NCI-H1930 (cell line): Measurements from ENCODE around the gene XKR7.
A peak's percentile ranks its signal among the peaks of the same experiment; 100 is the strongest.

Experiments
- DNase-seq, 2 experiments: peaks; one replicate each; lab custom pipeline; 2025; lab: John Stamatoyannopoulos, UW

XKR7 gene

DNA sequence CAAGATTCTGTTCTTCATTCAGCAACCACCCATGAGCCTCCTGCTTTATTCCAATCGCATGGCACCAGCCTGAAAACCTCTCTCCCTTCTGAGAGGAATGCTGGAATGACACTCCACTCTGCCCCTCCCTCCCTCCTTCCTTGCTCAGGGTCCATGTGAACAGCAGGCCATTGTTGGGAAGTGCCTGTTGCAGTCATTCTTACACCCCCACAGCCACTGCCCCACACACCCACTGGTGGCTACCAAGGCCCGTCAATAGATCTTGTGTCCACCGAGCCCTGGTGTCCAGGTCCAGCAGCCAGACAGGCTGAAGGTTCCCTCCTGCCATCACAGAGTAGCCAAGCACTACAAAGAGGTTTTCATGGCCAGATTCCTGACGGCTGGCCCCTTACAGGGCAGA, 22.6 kb upstream of the XKR7 start:
- no peak for DNase-seq

DNA sequence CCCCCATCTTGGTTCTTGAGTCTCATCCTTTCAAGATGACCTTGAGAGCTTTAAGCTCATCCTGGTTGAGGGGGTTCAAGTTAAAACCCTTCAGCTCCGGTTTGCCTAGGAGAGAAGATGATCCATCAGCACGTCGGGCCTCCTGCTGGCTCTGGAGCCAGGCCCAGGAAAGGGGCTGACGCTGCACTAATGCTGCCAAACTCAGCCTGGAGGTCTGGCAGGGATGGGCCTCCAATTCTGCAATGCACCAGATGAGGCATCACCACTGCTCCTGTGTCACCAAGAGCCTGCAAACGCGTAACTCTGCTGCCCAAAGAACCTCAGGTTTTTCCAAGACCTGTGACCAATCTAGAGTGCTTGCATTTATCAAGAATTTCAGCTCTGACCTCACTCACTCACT, 22.2 kb upstream of the XKR7 start:
- DNase-seq, result no peak

DNA sequence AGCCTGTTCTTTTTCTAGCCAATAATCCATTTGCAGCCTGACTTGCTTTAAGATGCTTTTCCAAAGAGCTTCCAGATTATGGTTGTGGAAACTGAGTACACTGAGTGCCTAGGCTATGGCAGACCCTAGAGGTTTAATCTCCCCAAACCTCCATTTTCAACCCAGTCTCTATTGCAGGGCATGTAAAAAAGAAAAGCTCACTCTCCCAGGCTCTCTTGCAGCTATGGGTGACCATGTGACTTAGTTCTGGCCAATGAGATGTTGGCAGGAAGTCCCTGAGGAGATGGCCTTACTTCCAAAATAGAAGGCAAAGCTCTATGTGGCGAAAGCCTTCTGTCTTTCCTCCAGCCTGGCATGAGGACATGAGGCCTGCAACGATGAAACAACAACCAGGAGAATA, 19.9 kb upstream of the XKR7 start:
- no peak for DNase-seq

DNA sequence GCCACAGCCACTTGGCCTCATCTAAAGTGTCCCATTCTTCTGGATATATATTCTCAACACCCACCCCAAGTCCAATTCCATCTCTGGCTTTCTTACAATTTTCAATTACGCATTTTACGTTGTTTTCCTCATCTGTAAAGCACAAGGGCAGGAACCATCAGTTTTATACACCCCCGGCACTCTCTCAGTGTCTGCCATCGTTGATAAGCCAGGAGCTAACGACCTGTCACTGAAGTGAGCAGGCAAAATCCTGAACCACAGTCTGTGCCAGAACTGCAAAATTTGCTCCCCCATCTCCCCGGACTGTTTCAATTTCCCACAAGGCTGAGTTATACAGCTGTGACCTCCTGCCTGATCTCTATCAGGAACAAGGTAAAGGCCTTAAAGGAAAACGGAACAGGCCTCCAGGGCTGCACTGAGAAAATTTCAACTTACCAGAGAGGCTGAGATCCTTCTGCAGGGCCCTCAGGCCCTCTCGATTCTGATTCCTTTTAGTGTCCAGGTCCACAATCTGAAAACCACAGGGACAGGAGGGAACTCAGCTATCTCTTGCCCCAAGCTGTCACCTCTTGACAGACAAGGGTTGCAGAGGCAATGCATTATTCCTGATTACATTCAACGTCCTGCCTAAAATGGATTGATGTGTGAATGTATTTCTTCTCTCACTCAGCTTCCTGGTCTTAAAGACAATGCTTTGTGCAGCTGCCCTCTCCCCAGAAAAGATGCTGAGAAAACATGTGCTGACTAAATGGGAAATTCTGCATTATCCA, 17.9 kb upstream of the XKR7 start:
- DNase-seq, result no peak

DNA sequence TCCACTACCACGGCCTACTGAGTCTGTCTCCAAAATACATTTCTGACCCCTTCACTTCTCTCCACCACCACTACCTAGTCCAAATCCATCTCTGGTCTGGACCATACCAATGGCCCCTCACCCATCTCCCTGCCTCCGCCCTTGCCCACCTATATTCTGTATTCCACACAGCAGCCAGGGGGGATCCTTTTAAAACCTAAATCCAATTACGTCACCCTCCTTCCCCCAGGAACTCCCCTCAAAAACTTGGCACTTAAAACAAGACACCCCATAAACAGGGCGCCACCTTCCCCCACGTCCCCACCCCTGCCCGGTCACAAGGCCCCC, 16.8 kb upstream of the XKR7 start:
- no peak for DNase-seq

DNA sequence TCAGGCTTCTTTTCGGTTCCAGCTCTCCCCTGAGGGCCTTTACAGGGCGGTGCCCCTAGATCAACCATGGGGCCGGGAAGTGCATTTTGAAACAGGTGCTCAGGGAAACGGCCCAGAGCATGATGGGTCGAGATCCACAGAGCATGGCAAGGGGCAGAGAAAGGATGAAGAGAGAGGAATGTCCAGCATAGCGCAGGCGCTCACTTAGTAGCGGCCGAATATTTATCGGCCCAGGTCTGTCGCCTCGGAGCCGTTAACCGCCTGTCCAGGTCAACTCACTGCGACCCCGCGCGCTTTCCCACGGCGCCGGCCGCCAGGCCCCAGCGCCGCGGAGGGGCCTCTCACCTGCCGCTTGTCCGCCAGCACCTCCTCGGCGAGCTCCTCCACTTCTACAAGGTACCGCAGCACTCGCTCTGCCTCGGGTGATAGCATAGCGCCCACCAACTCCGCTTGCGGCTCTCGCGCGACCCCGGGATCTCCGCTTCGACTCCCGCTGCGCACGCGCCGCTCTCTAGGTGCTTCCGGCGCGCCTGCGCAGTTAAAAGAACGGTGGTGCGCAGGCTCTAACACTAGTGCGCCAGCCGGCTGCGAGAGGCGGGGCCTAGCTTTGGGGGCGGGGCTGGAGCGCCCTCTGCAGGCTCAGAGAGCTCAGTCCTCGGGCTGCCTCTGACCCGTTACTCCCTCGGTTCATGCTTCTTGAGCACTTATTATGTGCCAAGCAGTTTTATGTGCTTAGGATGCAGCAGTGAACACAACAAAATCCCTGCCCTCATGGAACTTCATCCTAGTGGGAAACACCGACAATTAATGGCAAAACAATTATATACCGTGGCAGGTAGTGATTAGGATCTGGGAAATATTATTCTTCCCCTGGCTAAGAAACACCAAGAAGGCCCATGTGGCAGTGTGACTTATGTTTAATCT, 16.2 kb upstream of the XKR7 start, which contains the start of gene PDRG1:
PDRG1 (minus strand) TSS at position 517 of the 924 bp plus-strand sequence; CDS start at position 432, 85 bp downstream.
- peak; percentile 97 to 99 for DNase-seq

DNA sequence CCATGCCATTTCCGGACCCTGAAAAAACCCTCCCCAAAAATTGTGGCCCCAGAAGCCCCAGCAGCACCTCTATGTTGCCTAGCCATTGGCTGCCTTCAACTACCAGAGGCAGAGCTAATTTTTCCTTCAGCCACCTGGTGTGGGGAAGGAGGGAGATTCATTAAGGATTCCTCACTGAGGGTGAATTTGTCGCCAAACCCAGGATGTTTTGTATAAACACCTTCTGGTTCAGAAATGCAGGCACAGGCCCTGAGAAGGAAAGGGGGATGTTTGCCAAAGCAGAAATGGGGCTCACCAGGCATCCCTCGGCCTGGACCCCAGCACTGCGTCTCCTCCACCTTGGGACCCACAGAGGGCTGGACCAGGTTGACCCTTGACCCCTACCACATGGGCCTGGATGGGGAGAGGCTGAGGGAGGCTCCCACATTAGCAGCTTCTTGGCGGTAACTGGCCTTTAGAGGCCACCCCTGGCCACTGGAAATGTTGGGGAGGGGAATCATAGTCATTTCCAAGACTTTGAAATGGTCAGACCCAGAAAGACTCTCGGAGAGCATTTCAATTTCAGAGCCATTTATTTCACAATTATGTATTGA, 14.3 kb upstream of the XKR7 start:
- DNase-seq, result no peak

DNA sequence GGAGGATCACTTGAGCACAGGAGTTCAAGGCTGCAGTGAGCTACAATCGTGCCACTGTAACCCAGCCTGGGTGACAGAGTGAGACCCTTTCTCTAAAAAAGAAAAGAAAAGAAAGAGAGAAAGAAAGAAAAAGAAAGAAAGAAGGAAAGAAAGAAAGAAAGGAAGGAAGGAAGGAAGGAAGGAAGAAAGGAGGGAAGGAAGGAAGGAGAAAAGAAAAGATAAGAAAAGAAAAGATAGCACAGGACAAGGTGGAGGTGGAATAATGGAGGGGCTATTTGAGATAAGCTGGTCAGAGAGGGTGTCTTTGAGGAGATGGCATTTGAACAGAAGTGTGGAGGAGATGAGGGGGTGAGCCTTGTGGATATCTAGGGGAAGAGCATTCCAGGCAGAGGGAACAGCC, 13.5 kb upstream of the XKR7 start:
- no peak for DNase-seq

DNA sequence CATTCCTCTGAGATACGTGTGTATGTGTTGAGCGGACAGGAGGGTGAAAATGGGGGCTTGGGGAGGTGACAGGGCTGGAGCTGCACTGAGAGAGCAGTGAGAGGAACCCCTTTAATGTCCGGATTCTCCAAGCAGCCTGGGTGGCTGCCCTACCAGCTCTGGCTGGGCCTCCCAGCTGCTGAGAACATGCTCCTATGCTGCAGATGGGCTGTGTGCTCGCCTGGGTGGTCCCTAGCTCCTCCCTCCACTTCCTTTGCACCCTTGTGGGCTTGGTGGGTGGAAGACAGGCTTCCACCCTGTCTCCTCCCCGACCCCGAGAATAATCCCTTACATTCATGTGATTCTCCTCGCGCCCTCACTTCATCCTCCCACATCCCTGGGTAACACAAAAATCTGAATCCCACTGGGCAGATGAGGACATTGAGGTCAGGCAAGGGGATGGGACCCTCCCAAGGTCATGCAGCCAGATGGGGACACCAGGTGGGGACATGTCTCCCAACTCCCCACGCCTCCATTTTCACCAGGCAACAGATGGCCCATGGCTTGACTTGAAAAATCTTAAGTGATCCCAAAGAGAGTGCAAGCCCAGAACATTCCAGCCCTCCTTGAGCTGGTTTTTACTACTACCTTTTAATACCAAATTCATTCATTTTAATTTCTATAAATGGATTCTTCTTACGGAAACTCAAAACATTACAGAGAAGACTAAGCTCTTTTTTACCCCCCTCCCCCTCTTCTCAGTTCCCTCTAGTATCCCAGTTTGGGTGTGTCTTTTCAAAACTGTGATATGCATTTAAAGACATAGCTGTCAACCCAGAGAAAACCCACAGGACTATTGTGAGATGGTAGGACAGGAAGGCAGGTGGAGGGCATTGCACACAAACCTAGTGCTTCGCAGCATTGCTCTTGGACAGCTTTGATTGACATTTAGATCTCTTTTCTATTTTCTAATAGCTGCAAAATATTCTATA, 11.1 kb upstream of the XKR7 start:
- no peak for DNase-seq

DNA sequence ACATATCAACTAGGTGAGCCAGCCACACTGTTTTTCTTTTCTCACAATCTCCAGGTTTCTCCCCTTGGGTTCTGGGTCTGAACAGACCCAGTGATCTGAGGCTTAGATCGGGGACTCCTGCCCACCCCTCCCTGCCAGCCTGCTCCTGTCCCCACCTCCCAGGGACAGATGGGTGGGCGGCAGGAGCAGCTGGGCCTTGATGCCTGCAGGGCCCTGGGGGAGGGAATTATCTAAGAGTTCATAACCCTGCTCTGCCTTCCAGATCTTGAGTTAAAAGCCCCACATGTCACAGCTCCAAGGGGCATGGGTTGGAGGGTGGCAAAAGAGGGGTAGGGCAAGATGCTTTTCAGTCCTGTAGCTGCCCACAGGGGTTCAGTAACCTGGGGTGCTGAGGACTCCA, 5.2 kb upstream of the XKR7 start:
- DNase-seq, result no peak

DNA sequence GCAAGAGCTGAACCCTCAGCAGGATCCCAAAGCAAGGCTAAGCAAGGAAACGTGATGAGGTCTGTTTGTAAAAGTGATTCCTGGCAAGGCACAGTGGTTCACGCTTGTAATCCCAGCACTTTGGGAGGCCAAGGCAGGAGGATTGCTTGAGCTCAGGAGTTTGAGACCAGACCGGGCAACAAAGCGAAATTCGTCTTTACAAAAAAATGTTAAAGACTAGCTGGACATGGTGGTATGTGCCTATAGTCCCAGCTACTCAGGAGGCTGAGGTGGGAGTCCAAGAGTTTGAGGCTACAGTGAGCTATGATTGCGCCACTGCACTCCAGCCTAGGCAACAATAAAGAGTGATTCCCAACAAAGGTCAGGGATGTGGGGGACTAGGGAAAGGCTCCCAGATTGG, 4.1 kb upstream of the XKR7 start:
- no peak for DNase-seq

DNA sequence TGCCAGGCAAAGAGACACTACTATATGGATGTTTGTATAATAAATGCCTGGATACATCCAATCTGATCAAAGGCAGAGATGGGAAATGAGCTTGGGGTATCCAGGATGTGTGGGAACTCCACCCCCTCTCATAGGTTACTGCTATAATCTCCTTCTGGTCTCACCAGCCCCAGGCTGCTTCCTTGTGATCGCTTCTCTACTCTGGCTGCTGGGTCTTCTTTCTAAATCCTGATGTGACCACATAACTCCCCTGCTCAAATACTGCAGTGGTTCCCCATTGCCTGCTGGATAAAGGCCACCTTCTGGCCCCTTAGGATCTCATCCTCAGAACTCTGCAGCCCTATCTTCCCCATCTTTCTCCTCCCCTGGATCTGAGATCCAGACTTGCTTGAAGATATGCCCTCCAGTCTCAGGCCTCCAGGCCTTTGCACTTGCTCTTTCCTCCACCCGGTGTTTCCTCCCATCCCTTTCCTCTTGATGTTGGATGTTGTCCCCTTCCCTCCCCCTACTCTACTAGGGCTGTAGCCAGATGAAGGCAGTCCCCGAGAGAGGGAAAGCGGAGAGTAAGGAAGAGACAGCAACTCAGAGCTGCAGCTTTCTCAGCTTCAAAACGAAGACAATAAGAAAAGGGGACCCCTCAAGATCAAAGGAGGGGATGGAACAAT, 828 bp upstream of the XKR7 start:
- DNase-seq, result no peak

DNA sequence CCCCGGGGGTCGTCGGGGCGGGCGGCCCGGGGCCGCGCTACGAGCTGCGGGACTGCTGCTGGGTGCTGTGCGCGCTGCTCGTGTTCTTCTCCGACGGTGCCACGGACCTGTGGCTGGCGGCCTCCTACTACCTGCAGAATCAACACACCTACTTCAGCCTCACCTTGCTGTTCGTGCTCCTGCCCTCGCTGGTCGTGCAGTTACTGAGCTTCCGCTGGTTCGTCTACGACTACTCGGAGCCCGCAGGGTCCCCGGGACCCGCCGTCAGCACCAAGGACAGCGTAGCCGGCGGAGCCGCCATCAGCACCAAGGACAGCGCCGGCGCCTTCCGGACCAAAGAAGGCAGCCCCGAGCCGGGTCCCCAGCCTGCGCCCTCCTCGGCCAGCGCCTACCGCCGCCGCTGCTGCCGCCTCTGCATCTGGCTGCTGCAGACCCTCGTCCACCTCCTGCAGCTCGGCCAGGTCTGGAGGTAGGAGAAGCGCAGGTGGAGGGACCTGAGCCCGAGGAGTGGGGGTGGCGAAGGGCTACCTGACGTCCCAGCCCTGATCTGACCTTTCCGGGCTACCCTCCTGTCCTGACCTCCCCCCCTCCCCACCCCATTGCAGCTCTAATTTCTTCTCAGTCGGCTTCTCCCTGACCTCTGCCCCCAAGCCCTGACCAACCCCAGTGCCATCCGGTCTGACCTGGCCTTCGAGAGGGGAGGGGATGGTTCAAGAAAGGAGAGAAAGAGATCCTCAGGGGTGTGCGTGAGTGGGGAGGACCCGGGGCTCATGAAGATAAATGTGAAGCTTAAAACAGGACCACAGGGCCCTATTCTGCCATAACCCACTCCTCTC, 558 bp downstream of the XKR7 start:
- DNase-seq, result no peak

DNA sequence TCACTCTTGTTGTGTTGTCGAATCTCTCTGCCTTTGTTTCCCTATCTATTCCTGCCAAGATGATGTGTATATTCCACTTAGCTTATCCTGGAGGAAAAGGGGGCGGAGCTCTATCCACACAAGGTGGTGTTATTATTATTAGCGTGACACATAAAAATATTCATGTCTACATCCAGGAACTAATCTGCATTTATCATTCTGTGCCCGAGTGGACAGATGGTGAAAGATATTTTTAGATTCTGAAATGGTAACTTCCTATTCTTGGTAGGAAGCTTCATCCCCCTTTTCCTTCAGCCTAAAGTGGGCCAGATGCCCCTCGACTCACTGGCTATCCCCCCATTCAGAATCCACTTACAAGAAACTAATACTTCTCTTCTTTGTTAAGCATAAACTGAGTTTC, 2.0 kb downstream of the XKR7 start:
- no peak for DNase-seq

DNA sequence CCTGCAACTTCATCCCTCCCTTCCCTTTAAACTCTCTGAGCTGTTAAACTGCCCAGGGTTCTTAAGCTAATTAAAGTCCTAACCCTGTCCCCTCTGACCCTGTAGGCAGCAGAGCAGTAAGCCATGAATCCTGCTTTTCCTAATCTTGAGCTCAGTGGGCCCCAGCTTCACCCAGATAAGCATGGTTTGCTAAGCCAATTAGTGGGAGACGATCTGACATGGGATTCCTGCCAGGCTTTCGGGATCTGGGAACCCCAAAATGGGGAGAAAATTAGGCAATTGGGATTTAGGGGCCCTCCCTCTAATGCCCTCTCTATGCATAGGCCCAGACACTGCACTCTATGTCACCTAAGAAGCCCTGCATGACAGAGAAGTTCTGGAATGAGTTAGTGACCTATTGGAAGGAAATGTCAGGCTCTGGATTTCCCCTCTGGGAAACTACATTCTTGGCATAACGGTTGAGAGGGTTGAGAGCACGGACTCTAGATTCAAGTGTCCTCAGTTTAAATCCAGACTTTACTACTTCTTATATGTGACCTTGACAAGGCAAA, 4.6 kb downstream of the XKR7 start:
- no peak for DNase-seq

DNA sequence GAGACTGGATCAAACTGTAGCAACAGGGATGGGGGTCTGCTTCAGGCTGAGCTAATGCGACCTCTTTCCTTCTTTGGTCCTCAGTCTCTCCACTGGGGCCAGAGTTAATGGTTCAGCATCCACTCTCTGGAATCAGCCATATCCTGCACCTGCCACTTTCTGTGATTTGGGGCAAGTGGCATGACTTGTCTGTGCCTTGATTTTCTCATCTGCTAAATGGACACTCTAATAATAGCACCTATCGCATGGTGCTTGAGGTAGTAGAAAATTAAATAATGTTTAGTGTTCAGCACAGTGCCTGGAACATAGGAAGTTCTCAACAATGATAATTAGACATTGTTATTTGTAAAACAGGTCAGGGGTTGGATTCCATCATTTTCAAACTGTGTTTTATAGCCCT, 6.3 kb downstream of the XKR7 start:
- DNase-seq, result no peak

DNA sequence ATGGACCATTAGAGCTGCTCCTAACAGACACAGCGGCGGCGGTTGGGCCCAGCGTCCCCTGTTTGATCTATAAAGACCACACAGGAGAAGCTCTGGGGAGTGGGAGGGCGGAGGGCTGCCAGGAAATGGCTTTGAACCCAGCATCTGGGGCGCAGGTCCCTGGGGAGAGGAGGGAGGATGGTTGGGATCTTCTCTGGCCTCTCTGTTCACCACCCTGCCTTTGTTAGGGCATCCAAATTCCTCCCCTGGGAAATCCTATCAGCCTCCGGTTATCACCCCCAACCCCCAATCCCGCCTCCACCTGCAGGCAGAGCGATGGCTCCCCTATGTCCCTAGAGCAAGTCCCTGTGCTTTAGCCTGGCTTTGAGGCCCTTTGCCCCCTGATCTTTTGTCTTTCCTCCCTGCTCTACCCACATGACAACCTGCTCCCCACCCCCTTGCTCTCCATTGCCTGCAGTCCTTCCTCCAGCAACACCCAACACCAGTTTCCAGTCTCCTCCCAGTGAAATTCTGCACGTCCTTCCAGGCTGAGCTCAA, 7.1 kb downstream of the XKR7 start:
- no peak for DNase-seq

DNA sequence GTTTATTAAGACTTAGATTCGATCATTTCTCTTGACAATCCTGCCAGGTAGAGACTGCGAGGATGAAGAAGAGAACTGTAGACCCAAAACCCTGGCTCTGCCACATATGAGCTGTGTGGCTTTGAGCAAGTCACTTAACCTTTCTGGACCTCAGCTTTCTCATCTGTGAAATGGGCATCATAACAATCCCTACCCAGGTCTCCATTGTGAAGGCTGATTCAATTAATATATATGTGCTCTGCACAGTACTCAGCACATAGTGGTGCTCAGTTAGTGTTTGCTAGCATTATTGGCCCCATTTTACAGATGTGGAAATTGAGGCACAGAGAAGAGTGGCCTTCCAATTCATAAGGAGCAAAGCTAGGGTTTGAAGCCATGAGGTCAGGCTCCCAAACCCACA, 7.9 kb downstream of the XKR7 start:
- no peak for DNase-seq

DNA sequence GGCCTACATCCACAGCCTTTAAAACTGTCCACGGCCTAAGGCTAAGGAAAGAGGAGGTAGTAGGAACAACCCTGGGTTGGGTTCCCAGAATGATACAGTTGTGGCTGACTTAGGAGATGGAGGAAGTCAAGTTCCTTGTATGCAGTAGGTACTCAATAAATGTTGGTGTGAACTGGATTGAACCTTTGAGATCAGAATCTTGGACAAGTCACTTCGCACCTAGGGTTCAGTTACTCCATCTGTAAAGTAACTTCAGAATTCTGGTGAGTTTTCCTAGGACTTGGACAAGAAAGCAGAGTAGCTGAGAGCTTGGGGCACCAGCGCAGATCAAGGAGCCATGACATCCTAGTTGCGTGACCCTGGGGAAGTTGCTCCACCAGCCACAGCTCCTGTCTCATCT, 9.1 kb downstream of the XKR7 start:
- no peak for DNase-seq
